K562 (cell line): ENCODE data around the gene IPO11. TPM values are rescaled to one million over a fixed set of nuclear protein-coding genes. Genes with fewer than 3 reads are reported as not detected.

Source experiments
- ATAC-seq: fragments of 200-7000 bp; cut with Tn5 transposase; 3 replicates; pipeline ENCODE4 v1.9.1; 2020; ENCODE audit warnings: moderate library complexity
- BruUV-seq: library from RNA; stranded (reverse); fragments of 400-500 nt; replicated peaks from 2 replicates; lab custom pipeline; 2021; lab: Mats Ljungman, UMichigan
- CTCF ChIA-PET: fragments of 300-600 bp; formaldehyde crosslinking; extraction: SDS; loops from one replicate; lab custom pipeline; 2021; ENCODE audit warnings: low intra/inter-chr PET ratio; lab: Yijun Ruan, JAX
- POLR2A ChIA-PET: fragments of 300-600, 350-650 bp; sonication (Branson Sonifier 250); formaldehyde crosslinking; extraction: SDS; loops from one replicate; lab custom pipeline; 2021; ENCODE audit warnings: antibody characterized with exemption, inconsistent platforms; lab: Yijun Ruan, JAX
- DNase-seq, 4 experiments: peaks; one replicate each; pipeline versions ENCODE4 v3.0.0 to v3.0.0-alpha.2; 2011 to 2018; ENCODE audit warnings: low spot score in 3 of 4, mixed read lengths in 3 of 4; ENCODE audit errors: extremely low read depth in 1 of 4
- FAIRE-seq: peaks from 2 replicates; lab custom pipeline; 2011; peaks lifted over from hg19 to GRCh38; lab: Jason Lieb, UNC
- H2AFZ ChIP-seq: 2 replicates; pipeline ENCODE4 v1.6.0; 2011; ENCODE audit warnings: low read depth, low read length, control low read depth, inconsistent platforms
- H3K27ac ChIP-seq: fragments of 200-600 bp; 3 replicates; pipeline ENCODE4 v1.8.0; 2011; ENCODE audit warnings: low read depth, mild to moderate bottlenecking, control low read depth, inconsistent platforms, low read length, moderate library complexity, mixed read lengths; ENCODE audit errors: extremely low read depth
- H3K27me3 ChIP-seq, 2 experiments: fragments of 300-600 bp in 1 of 2; 2 replicates in 1 of 2; 3 replicates in 1 of 2; pipeline versions ENCODE4 v1.6.0 to v1.8.0; 2011; ENCODE audit warnings: inconsistent platforms in 2 of 2, low read length in 2 of 2, mild to moderate bottlenecking in 1 of 2, mixed read lengths in 1 of 2, moderate library complexity in 1 of 2; ENCODE audit not compliant: control insufficient read depth in 2 of 2, insufficient read depth in 2 of 2
- H3K36me3 ChIP-seq: fragments of 300-600 bp; 3 replicates; pipeline ENCODE4 v1.8.0; 2011; ENCODE audit warnings: mild to moderate bottlenecking, low read length, inconsistent platforms; ENCODE audit not compliant: control insufficient read depth, insufficient read depth
- H3K4me1 ChIP-seq, 2 experiments: fragments of 200-600 bp in 1 of 2; replicated peaks in 1 of 2; 2 replicates in 1 of 2; 3 replicates in 1 of 2; pipeline versions ENCODE4 v1.5.1 to v1.8.0; 2011; ENCODE audit warnings: inconsistent platforms in 2 of 2, low read length in 2 of 2, mild to moderate bottlenecking in 1 of 2, mixed read lengths in 1 of 2, moderate library complexity in 1 of 2; ENCODE audit not compliant: control insufficient read depth in 2 of 2, insufficient read depth in 2 of 2
- H3K4me2 ChIP-seq: 2 replicates; pipeline ENCODE4 v1.6.1; 2011; ENCODE audit warnings: low read length, control low read depth, inconsistent platforms, mixed read lengths; ENCODE audit not compliant: insufficient read depth
- H3K4me3 ChIP-seq: fragments of 200-600 bp; sonication (generic), shearing (Covaris generic); 2 replicates; pipeline ENCODE4 v1.5.1; 2016; ENCODE audit warnings: control low read depth, inconsistent platforms
- H3K79me2 ChIP-seq: fragments of 200-600 bp; 3 replicates; pipeline ENCODE4 v1.8.0; 2011; ENCODE audit warnings: low read length, inconsistent platforms; ENCODE audit not compliant: control insufficient read depth, insufficient read depth
- H3K9ac ChIP-seq, 2 experiments: 2 replicates each; pipeline versions ENCODE4 v1.6.0 to v1.6.1; 2011; ENCODE audit warnings: low read depth in 2 of 2, low read length in 2 of 2, control low read depth in 1 of 2, inconsistent platforms in 1 of 2, mild to moderate bottlenecking in 1 of 2, mixed read lengths in 1 of 2; ENCODE audit not compliant: insufficient read depth in 1 of 2
- H3K9me1 ChIP-seq: one replicate; pipeline ENCODE4 v1.6.0; 2011; ENCODE audit warnings: inconsistent platforms, mild to moderate bottlenecking, low read length, moderate library complexity; ENCODE audit not compliant: control insufficient read depth, insufficient read depth
- H3K9me3 ChIP-seq: replicated peaks from 2 replicates; pipeline ENCODE4 v1.5.1; 2011; ENCODE audit warnings: low read depth, low read length, inconsistent platforms; ENCODE audit not compliant: control insufficient read depth, insufficient read depth
- H4K20me1 ChIP-seq: replicated peaks from 2 replicates; pipeline ENCODE4 v1.6.1; 2011; ENCODE audit warnings: low read length, inconsistent platforms, mixed read lengths; ENCODE audit not compliant: control insufficient read depth, insufficient read depth
- C11orf30 ChIP-seq: fragments of 450-650 bp; IDR thresholded peaks from 2 replicates; pipeline ENCODE4 v1.6.1; 2016; ENCODE audit warnings: low read depth, mild to moderate bottlenecking
- CBX3 ChIP-seq, 2 experiments: IDR thresholded peaks; 1 replicate in 1 of 2; 2 replicates in 1 of 2; pipeline ENCODE4 v1.6.1; 2012; ENCODE audit warnings: inconsistent platforms in 2 of 2, low read length in 2 of 2, borderline replicate concordance in 1 of 2, control low read depth in 1 of 2
- CREB3 ChIP-seq: fragments of 450-650 bp; conservative IDR thresholded peaks from 2 replicates; pipeline ENCODE4 v1.6.1; 2016; ENCODE audit warnings: missing genetic modification characterization, low read depth, mild to moderate bottlenecking, missing compliant biosample characterization, moderate library complexity
- EP300 ChIP-seq: IDR thresholded peaks from 2 replicates; pipeline ENCODE4 v1.6.1; 2012; ENCODE audit warnings: low read length, improper control_type of control experiment
- HES1 ChIP-seq: fragments of 450-650 bp; IDR thresholded peaks from 2 replicates; pipeline ENCODE4 v1.6.1; 2016; ENCODE audit warnings: low read depth, mild to moderate bottlenecking, moderate library complexity
- KLF10 ChIP-seq: fragments of 250-450 bp; sonication (Bioruptor Pico); IDR thresholded peaks from 2 replicates; pipeline ENCODE4 v1.6.1; 2021; ENCODE audit warnings: matching md5 sums
- MAFF ChIP-seq: IDR thresholded peaks from 2 replicates; pipeline ENCODE4 v1.6.1; 2012; ENCODE audit warnings: low read length, improper control_type of control experiment
- MAFG ChIP-seq: fragments of 450-650 bp; conservative IDR thresholded peaks from 2 replicates; pipeline ENCODE4 v1.6.1; 2016; ENCODE audit warnings: missing genetic modification characterization, missing compliant biosample characterization
- MAFK ChIP-seq: IDR thresholded peaks from 2 replicates; pipeline ENCODE4 v1.6.1; 2011; ENCODE audit warnings: low read length, improper control_type of control experiment
- NFE2L1 ChIP-seq: fragments of 450-650 bp; IDR thresholded peaks from 2 replicates; pipeline ENCODE4 v1.6.1; 2016; ENCODE audit warnings: missing genetic modification characterization, low read depth, mild to moderate bottlenecking, missing compliant biosample characterization, moderate library complexity, borderline replicate concordance
- TARDBP ChIP-seq: fragments of 450-650 bp; IDR thresholded peaks from 2 replicates; pipeline ENCODE4 v1.6.1; 2016
- THAP12 ChIP-seq: fragments of 250-450 bp; sonication (Bioruptor Pico); IDR thresholded peaks from 2 replicates; pipeline ENCODE4 v1.9.0; 2021; ENCODE audit warnings: mild to moderate bottlenecking, inconsistent platforms
- ZNF316 ChIP-seq: fragments of 450-650 bp; IDR thresholded peaks from 2 replicates; pipeline ENCODE4 v1.6.1; 2016
- ZZZ3 ChIP-seq: fragments of 450-650 bp; IDR thresholded peaks from 2 replicates; pipeline ENCODE4 v1.6.1; 2016; ENCODE audit warnings: antibody characterized with exemption, mild to moderate bottlenecking, moderate library complexity
- WGBS: fragments of 100-300 bp; shearing (Covaris generic); methylation state at CpG from one replicate; pipeline ENCODE4 v1.1.6; 2016; ENCODE audit warnings: low coverage, mixed read lengths; ENCODE audit not compliant: insufficient coverage; ENCODE audit errors: missing lambda C conversion rate; 5-methylcytosine and 5-hydroxymethylcytosine counted together
- in situ Hi-C: fragments of 300-500 bp; cut with MboI; formaldehyde crosslinking; loops from 4 replicates; pipeline ENCODE4 v1.15.0; 2018; ENCODE audit warnings: inconsistent platforms, mixed read lengths
- intact Hi-C: fragments of 100-400 bp; cut with micrococcal nuclease; formaldehyde crosslinking; loops from 2 replicates; pipeline ENCODE4 v1.14.2; 2022
- polyA plus RNA-seq, 8 experiments: library from polyadenylated mRNA; depleted of rRNA in 4 of 8; stranded (reverse) in 5 of 8; unstranded in 3 of 8; fragments of >200 nt; fragmentation: Nextera tagmentation in 2 of 8; fragmentation: Illumina TruSeq in 1 of 8; extraction: Ambion mirVana in 2 of 8; extraction: Trizol in 1 of 8; gene quantifications; 2 replicates each; pipeline versions ENCODE4 v1.2.1 to v1.2.3, GENCODE V29; 2011 to 2014; ENCODE audit warnings: inconsistent platforms in 1 of 8, missing spikeins in 1 of 8
- total RNA-seq, 7 experiments: library from RNA; depleted of rRNA in 6 of 7; stranded (reverse); fragments of >200 nt in 6 of 7; fragmentation: Illumina TruSeq in 2 of 7; extraction: Trizol in 2 of 7; gene quantifications; 2 replicates each; pipeline versions ENCODE4 v1.2.1 to v1.2.3, GENCODE V29; 2011 to 2021; ENCODE audit warnings: low replicate concordance in 1 of 7

The IPO11 gene
- total and polyA plus RNA-seq, 9 of the 15 experiments (the other 6 are each of a cell fraction or from before 2014, with no cell fraction given): 38.7 to 96.0 (median 70.9) TPM

- Histone ChIP-seq H3K4me1 (peaks cover 0 to 4% of the 10 kb centered on the region in 2 experiments; a peak in 2 of 5 replicates), H4K20me1 (no peaks in the 10 kb centered on the region; the same call in 1 of the 2 replicates), H3K36me3 (peaks cover 45% of the 10 kb centered on the region), H3K79me2 (no peaks in the 10 kb centered on the region; the same call in 2 of the 3 replicates), H2AFZ (no peak overlapping the region), H3K9me3 (no peaks in the 10 kb centered on the region), H3K27ac (no peak overlapping the region), H3K4me3 (no peak overlapping the region), H3K9ac (no peak overlapping the region), H3K4me2 (no peak overlapping the region), H3K27me3 (no peaks in the 10 kb centered on the region), H3K9me1 (no peaks in the 10 kb centered on the region)
- ChIA-PET POLR2A (no interaction called here), CTCF (no interaction called here)
- intact Hi-C loops (no loop called here), in situ Hi-C loops (no loop called here)
- BruUV-seq: no TSS peak
- no peak for ATAC-seq
- FAIRE-seq: no peak
- 87% methylated on average over 2 of the region's 2 CpGs for WGBS
- no peak for DNase-seq
- TF ChIP-seq HES1 (no peak), THAP12 (CRISPR knock-in tag) (no peak), CBX3 (IDR thresholded peaks at IDR 0.05; ENCODE audit: borderline replicate concordance in 1 of 2, low read length in 2 of 2) (no peak), MAFF (peak; percentile 50; the same call in 1 of the 2 replicates), TARDBP (no peak), ZNF316 (peak; percentile 85), MAFG (tag) (peak; percentile 63), MAFK (peak; percentile 41), ZZZ3 (no peak), EP300 (no peak), KLF10 (CRISPR knock-in tag) (no peak), C11orf30 (peak; percentile 77), CREB3 (tag) (no peak), NFE2L1 (tag) (no peak)
These were observed 124.2 kb downstream of the IPO11 start for GRCh38 chr5:62536783-62537182.
